HG03558 (cell line): ENCODE data around the gene ARHGAP6.

ENCODE experiments used
- ATAC-seq: cut with Tn5 transposase; IDR thresholded peaks from one replicate; pipeline ENCODE4 v1.9.1; 2021; ENCODE audit warnings: moderate number of reproducible peaks; ENCODE audit not compliant: unreplicated experiment; ENCODE audit errors: extremely low read depth

The ARHGAP6 gene

DNA sequence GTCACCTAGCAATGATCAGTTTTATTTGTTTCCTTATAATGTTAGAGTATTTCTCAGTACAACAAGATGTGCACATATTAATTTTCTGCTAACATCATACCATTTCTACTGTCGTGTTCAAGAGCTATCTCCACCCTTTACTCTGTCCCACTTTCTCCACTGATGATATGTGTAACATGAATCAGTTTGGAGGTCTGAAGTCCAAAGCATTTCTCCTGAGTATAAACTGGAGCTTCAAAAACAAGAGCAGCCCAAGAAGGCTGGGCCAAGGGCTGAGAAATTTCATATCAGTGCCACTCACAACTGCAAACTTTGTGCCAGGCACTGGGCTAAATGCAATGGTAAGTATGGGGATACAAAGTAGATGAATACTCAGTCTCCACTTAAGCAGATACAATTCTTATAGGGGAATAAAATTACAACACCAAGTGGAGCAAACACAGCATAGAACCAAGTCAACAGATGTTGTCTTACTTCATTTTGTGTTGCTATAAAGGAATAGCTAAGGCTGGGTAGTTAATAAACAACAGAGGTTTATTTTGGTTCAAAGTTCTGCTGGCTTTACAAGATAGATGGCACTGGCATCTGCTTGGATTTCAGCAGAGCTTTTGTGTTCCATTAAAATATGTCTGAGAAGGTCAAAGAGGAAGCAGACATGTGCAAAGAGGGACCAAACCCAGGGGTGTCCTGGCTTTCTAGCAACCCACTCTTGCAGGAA lies 328.3 kb downstream of the ARHGAP6 start:
- no peak for ATAC-seq

GRCh38 chrX:11336201-11336600 lies 329.5 kb downstream of the ARHGAP6 start:
- ATAC-seq: no peak

GRCh38 chrX:11334165-11334564 lies 331.6 kb downstream of the ARHGAP6 start:
- ATAC-seq: no peak

- no peak for ATAC-seq
These were observed 333.9 kb downstream of the ARHGAP6 start for GRCh38 chrX:11331788-11332187.

DNA sequence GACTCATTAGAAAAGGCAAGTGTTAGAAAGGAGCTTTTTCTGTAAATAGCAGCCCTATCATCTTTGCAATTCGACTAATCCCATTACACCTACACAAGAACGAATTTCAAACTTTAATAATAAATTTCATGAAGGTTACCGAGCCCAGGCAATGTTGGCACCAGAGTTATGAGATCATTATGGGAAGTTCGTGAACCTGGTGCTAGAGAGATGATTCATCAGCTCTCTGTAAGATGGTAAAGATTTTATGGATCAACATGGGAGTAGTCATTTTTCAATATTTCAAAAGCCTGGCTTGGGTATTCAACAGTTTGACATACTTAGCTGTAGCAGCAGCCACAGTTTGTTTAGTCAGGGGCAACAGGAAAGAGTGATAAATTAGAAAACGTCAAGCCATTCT lies 336.7 kb downstream of the ARHGAP6 start:
- ATAC-seq: no peak

DNA sequence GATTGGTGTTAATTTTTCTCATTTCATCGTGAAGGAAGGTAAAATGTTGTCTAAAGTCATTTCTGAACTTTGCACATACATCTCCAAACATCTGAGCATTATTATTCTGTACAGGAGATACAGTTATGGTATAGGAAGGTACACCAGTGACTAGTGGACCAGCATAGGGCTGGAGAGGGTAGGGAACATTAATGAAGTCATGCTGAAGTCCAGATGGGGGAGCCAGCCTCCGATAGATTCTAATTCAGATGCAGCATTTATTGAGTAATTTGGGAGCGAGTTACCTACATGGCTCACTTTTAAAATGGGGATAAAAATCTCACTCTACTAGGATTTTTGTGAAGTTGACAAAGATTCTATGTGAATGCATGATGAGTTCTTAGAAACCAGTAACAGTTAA lies 337.6 kb downstream of the ARHGAP6 start:
- no peak for ATAC-seq

DNA sequence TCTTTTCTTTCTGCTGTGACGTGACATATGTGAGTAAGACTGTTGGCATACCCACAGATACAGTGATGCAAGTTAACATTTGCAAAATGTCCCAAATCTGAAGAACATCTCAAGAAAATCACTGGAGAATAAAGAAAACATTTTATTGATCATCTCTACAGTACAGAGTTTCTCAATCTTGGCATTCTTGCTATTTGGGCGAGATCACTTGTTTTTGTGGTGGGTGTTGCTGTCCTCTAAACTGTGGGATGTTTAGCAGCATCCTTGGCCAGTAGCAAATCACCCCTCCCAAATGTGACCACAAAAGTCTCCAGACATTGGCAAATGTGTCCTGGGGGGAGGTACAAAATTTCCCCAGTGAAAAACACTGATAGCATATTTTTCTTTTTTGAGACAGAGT lies 343.7 kb downstream of the ARHGAP6 start:
- no peak for ATAC-seq

- no peak for ATAC-seq
These were observed 345.8 kb downstream of the ARHGAP6 start for GRCh38 chrX:11319806-11320520.

DNA sequence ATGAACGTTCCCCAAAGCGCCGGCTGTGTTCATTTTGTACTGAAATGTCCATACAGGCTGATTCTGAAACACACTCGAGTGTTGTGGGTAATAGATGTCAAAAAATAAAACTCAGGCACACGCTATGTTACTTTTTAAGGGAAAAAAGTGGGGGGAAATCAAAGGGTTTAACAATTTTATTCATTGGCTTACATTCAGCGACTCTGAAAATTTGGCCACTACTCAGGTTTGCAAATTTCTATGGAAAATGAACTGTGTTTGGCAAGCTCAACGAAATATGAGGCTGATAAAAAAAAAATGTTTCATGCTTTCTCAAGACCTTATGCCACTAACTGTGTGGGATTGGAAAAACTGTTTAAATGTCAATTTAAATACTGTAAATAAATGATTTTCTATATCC lies 354.0 kb downstream of the ARHGAP6 start:
- no peak for ATAC-seq

DNA sequence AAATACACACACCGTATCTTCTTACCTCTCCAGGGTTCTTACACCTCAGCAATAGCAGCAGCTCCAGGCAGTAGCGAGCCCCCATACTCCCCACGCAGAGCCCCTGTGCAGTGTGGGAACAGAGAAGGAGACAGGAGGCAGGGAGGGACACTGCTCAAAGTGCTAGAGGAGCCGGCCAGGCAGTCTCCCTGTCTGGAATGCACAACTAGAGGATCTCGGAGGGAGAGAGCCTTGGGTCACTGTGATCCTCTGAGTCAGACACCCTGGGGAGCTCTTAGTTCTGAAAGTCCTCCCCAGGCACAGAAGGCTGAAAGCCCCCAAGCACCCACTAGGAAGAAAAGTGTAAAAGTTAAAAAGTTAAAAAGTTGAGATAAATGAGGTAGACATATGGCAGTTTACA lies 356.5 kb downstream of the ARHGAP6 start:
- ATAC-seq: no peak

DNA sequence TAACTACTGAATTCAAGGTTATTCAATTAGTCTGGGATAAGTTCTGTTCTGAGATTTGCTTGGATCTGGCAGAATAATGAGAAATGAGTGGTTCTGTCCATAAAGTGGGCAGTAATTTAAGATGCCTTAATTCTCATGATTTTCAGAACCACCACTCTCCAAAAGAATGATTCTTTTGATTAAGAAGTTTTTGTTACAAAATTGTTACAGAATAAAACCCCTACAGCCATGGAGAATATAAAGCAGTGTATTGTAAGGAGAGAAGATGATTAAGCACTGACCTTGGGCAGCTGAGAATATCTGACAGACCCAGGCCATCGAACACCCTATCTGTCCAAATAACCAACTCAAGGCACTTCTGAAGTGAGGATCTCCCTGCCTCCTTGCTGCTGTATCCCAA lies 360.1 kb downstream of the ARHGAP6 start:
- no peak for ATAC-seq

GRCh38 chrX:11304829-11305228 lies 360.9 kb downstream of the ARHGAP6 start:
- no peak for ATAC-seq

DNA sequence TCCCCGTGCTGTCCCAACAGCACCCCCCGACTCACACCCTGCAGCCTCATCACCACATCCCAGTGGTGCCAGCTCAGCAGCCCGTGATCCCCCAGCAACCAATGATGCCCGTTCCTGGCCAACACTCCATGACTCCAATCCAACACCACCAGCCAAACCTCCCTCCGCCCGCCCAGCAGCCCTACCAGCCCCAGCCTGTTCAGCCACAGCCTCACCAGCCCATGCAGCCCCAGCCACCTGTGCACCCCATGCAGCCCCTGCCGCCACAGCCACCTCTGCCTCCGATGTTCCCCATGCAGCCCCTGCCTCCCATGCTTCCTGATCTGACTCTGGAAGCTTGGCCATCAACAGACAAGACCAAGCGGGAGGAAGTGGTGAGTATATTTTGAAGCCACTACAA lies 367.1 kb downstream of the ARHGAP6 start:
- no peak for ATAC-seq

DNA sequence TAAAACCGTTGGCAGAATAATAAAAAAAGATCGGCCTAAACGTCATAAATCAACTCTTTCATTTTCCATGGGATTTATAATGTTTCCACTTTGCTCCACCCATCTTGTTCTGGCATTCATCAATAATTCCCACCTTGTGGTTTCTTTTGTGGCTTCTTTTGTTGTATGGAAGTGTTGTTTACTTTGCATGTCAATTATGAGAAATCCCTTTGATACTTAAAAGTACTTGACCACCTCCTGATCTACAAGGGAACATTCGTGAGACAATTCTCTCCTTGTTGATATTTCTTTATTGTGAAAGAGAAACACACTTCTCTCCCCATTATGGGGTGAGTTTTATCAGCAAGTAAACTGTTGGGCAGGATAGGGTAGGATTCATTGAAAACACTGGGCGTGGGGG lies 369.7 kb downstream of the ARHGAP6 start:
- no peak for ATAC-seq

- no peak for ATAC-seq
These were observed 372.6 kb downstream of the ARHGAP6 start, which contains the start of gene AMELX for GRCh38 chrX:11293113-11293512. AMELX (plus strand) TSS chrX:11293413; CDS start chrX:11294789, 1,376 bp downstream.

GRCh38 chrX:11290416-11291102 lies 375.2 kb downstream of the ARHGAP6 start:
- ATAC-seq: no peak

- no peak for ATAC-seq
These were observed 378.2 kb downstream of the ARHGAP6 start for GRCh38 chrX:11287505-11287904.

- no peak for ATAC-seq
These were observed 380.1 kb downstream of the ARHGAP6 start for GRCh38 chrX:11285651-11286050.

DNA sequence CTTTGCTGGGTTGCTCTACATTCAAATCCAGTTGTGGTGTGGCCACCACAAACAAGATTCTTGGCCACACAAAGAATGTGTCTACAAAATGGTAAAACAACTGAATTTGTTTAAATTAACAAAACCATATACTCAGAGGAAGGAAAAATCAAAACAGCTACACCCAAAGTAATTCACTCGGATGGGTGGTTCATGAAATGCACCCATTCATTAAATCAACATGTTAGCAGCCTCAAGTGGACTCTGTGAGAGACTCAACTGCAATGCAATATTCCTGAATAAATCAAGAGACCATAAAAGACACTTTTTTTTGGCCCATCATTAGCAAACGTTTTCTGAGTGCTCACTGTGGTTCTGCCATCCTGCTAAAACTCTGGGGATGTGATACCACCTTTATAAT lies 383.7 kb downstream of the ARHGAP6 start:
- no peak for ATAC-seq

DNA sequence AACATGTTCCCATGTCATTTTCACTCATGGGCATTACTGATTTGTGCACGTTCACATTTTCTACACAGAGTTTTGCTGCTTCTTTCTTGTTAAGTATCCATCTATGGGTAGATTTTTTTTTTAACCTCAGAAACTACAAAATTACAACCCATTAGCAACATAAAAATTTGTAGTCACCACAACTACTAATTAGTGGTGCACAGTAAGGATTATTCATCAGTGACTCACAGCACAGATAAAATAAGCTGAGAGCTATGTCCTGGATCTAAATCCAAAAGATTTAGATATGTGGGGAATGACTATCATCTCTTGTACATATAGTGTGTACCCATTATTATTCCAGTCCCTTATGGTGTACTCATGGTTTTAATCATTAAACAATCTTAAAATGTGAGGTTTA lies 392.2 kb downstream of the ARHGAP6 start:
- no peak for ATAC-seq

DNA sequence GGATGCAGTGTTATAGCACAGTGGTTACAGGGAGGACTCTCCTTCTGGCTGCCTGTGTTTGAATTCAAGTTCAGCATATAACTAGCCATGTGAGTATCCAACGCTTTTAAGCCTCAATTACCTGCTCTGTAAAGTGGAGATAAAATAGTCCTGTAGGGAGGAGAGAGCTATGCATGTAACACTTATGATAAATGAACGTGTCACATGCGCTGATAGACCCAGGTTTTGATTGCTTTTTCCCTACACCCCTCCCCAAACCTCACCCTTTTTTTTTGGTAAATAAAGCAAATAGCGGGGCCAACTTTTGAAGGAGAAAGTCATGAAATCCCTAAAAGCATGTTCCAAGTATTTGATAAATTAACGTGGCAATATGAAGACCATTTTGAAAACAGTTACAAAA lies 392.9 kb downstream of the ARHGAP6 start:
- no peak for ATAC-seq
